Mucosa of stomach (tissue), 1 donor: Measurements from ENCODE around the gene LRP1-AS.

ENCODE experiments used
- H3K27me3 ChIP-seq: one replicate; pipeline ENCODE4 v1.7.0; 2013; ENCODE audit warnings: mild to moderate bottlenecking, low read length; ENCODE audit not compliant: control insufficient read depth, insufficient read depth
- H3K36me3 ChIP-seq: one replicate; pipeline ENCODE4 v1.7.0; 2013; ENCODE audit warnings: low read length; ENCODE audit not compliant: control insufficient read depth, insufficient read depth
- H3K4me1 ChIP-seq: one replicate; pipeline ENCODE4 v1.7.0; 2013; ENCODE audit warnings: mild to moderate bottlenecking, low read length; ENCODE audit not compliant: control insufficient read depth, insufficient read depth
- H3K4me3 ChIP-seq: one replicate; pipeline ENCODE4 v1.7.0; 2013; ENCODE audit warnings: low read length
- H3K9ac ChIP-seq: one replicate; pipeline ENCODE4 v1.7.0; 2013; ENCODE audit warnings: mild to moderate bottlenecking, low read length, moderate library complexity
- H3K9me3 ChIP-seq: one replicate; pipeline ENCODE4 v1.7.0; 2013; ENCODE audit warnings: mild to moderate bottlenecking, low read length, moderate library complexity; ENCODE audit not compliant: control insufficient read depth
- donor health status: Pancreatic carcinoma.

Gene LRP1-AS

GRCh38 chr12:57131896-57132744 is 15.3 kb downstream of the LRP1-AS start:
- Histone ChIP-seq H3K36me3 (no peaks in the 10 kb centered on the region), H3K4me3 (no peak overlapping the region), H3K9me3 (no peaks in the 10 kb centered on the region), H3K4me1 (peaks cover 55% of the 10 kb centered on the region), H3K9ac (peak overlapping the region; percentile 26), H3K27me3 (no peaks in the 10 kb centered on the region)

DNA sequence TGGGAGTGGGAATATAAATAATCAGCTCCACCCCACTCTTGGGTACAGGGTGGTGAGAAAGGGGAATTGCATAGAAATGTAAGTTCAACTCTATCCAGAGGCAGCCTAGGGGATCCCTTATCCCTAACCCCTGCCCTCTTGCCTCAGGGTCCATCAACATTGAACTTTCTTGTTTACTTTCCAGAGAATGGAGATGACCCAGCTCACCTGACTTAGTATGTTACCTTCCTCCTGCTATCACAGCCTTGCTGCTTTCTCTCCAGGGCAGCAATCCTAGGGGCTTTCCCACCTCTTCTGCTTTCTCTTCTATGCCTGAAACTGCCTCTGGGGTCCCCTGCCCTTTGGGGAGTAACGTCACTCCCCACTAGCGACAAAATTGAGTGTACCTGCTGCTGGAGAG is 16.5 kb downstream of the LRP1-AS start:
- Histone ChIP-seq H3K4me1 (peaks cover 63% of the 10 kb centered on the region), H3K27me3 (no peaks in the 10 kb centered on the region), H3K9me3 (no peaks in the 10 kb centered on the region), H3K4me3 (no peak overlapping the region), H3K9ac (peak overlapping the region; percentile 97), H3K36me3 (no peaks in the 10 kb centered on the region)

GRCh38 chr12:57129889-57130288 is 17.5 kb downstream of the LRP1-AS start:
- Histone ChIP-seq H3K36me3 (no peaks in the 10 kb centered on the region), H3K4me3 (peak overlapping the region; percentile 75), H3K27me3 (no peaks in the 10 kb centered on the region), H3K9me3 (no peaks in the 10 kb centered on the region), H3K9ac (peak overlapping the region; percentile 97), H3K4me1 (peaks cover 54% of the 10 kb centered on the region)

- Histone ChIP-seq H3K9ac (peak overlapping the region; percentile 97), H3K9me3 (no peaks in the 10 kb centered on the region), H3K4me1 (peaks cover 54% of the 10 kb centered on the region), H3K36me3 (no peaks in the 10 kb centered on the region), H3K4me3 (peak overlapping the region; percentile 75), H3K27me3 (no peaks in the 10 kb centered on the region)
These were observed 18.0 kb downstream of the LRP1-AS start for GRCh38 chr12:57129321-57129842.

GRCh38 chr12:57128519-57129247 is 18.7 kb downstream of the LRP1-AS start:
- Histone ChIP-seq H3K4me1 (peaks cover 48% of the 10 kb centered on the region), H3K9me3 (no peaks in the 10 kb centered on the region), H3K27me3 (no peaks in the 10 kb centered on the region), H3K9ac (peak overlapping the region; percentile 97), H3K4me3 (peak overlapping the region; percentile 75), H3K36me3 (no peaks in the 10 kb centered on the region)

- no peaks in the 10 kb centered on the region for H3K36me3 ChIP-seq
- peaks cover 43% of the 10 kb centered on the region for H3K4me1 ChIP-seq
- peak within 1 kb of the TSS; percentile 75 for H3K4me3 ChIP-seq
- peak within 1 kb of the TSS; percentile 97 for H3K9ac ChIP-seq
- no peaks in the 10 kb centered on the region for H3K27me3 ChIP-seq
- no peaks in the 10 kb centered on the region for H3K9me3 ChIP-seq
These were observed 19.5 kb downstream of the LRP1-AS start, which contains the start of gene LRP1 for GRCh38 chr12:57127726-57128518. LRP1 (plus strand) TSS chr12:57128483; CDS start chr12:57128965, 482 bp downstream.

- peaks cover 35% of the 10 kb centered on the region for H3K4me1 ChIP-seq
- peak overlapping the region; percentile 47 for H3K4me3 ChIP-seq
- no peaks in the 10 kb centered on the region for H3K36me3 ChIP-seq
- peak overlapping the region; percentile 97 for H3K9ac ChIP-seq
- no peaks in the 10 kb centered on the region for H3K27me3 ChIP-seq
- H3K9me3 ChIP-seq: no peaks in the 10 kb centered on the region
These were observed 20.2 kb downstream of the LRP1-AS start for GRCh38 chr12:57127101-57127725.

DNA sequence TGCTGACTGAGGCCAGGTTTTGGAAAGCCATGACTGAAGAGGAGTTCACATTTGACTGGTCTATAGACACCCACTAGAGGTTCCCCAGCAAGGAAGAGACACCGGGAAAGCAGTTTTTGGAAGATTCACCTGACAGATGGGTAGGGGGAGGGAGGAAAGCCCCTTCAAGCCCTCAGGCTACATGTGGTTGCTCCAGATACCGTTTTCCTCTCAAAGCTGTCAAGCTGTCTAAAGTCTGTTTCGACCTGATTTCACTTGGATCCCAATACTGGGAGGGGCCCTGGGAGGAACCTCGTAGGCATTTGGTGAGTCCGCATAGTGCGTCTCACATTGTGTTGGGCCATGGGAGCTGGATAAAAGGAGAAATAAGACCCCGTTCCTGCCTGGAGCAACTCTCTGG is 20.9 kb downstream of the LRP1-AS start:
- Histone ChIP-seq H3K4me3 (no peak overlapping the region), H3K4me1 (peaks cover 29% of the 10 kb centered on the region), H3K27me3 (no peaks in the 10 kb centered on the region)

DNA sequence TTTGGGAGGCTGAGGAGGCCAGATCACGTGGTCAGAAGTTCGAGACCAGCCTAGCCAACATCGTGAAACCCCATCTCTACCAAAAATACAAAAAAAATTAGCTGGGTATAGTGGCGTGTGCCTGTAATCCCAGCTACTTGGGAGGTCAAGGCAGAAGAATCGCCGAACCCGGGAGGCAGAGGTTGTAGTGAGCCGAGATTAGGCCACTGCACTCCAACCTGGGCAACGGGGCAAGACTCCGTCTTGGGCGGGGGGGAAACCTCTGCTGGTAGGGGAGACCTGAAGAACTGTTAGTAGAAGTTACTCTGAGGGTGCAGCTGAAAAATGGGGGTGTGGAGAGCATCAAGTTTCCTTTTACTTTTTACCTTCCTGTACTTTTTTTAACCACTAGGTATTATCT is 21.4 kb downstream of the LRP1-AS start:
- no peak overlapping the region for H3K9ac ChIP-seq
- H3K36me3 ChIP-seq: no peaks in the 10 kb centered on the region
- no peaks in the 10 kb centered on the region for H3K27me3 ChIP-seq
- peaks cover 24% of the 10 kb centered on the region for H3K4me1 ChIP-seq
- H3K9me3 ChIP-seq: no peaks in the 10 kb centered on the region
- no peak overlapping the region for H3K4me3 ChIP-seq

More for the DNA sequence above, 20.9 kb downstream of the LRP1-AS start:
- Histone ChIP-seq H3K36me3 (no peaks in the 10 kb centered on the region), H3K9ac (peak overlapping the region; percentile 97), H3K9me3 (no peaks in the 10 kb centered on the region)

DNA sequence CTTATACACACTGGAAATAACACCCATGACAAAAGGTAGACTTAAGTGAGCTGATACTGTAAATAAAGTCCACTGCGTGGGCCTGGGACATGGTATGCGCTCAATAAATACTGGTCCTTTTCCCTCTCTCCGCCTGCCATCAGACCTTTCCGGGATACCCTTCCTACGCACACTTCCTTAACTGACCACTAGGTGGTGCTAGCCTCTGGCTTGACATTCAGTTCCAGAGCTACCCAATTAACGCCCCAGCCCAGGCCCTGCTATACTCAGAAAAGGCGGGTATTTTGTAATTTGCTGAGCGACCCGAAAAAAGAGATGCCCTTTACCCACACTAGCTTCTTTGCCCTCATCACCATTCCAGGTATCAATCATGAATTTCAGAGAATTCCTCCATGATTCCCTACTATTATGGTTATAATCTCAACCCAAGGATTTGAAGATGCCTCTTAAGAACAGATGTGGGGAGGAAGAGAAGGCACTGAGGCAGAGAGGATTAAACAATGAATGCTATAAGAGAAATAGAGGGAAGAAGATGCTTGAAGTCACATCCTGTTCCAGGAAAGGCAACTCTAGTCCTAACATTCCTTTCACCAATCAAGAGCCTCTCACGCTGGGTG is 23.1 kb downstream of the LRP1-AS start:
- Histone ChIP-seq H3K36me3 (no peaks in the 10 kb centered on the region), H3K4me1 (peaks cover 9% of the 10 kb centered on the region), H3K27me3 (no peaks in the 10 kb centered on the region), H3K4me3 (no peak overlapping the region), H3K9me3 (no peaks in the 10 kb centered on the region), H3K9ac (no peak overlapping the region)

GRCh38 chr12:57123813-57124212 is 23.6 kb downstream of the LRP1-AS start:
- H3K9ac ChIP-seq: no peak overlapping the region
- no peaks in the 10 kb centered on the region for H3K36me3 ChIP-seq
- no peak overlapping the region for H3K4me3 ChIP-seq
- H3K4me1 ChIP-seq: peaks cover 9% of the 10 kb centered on the region
- no peaks in the 10 kb centered on the region for H3K9me3 ChIP-seq
- H3K27me3 ChIP-seq: no peaks in the 10 kb centered on the region
